Adrenal gland (tissue), 5 donors: Measurements from ENCODE around the gene ALG12.

Source experiments
- POLR2A ChIP-seq, 2 donors: fragments of 450-650 bp; IDR thresholded peaks; one replicate each; pipeline ENCODE4 v1.6.1; 2017; ENCODE audit warnings: antibody characterized with exemption in 2 of 2, mild to moderate bottlenecking in 2 of 2, moderate library complexity in 1 of 2
- TF ChIP-seq, protein P1 (sequence below), 6 experiments: fragments of 450-650 bp in 4 of 6; fragments of 200-600 bp in 2 of 6; sonication (generic) in 1 of 6; IDR thresholded peaks; 1 replicate in 5 of 6; 2 replicates in 1 of 6; pipeline versions ENCODE4 v1.5.1 to v1.8.0; 2016 to 2021; ENCODE audit warnings: antibody characterized with exemption in 6 of 6, mild to moderate bottlenecking in 2 of 6, moderate library complexity in 1 of 6
- donor health status: DM: no; HTN: no; CAD: no.

GRCh38 chr22:49926916-49927315 is 8.7 kb upstream of the ALG12 start:
- no peak for TF ChIP-seq POLR2A (IDR thresholded peaks at IDR 0.05)
- TF ChIP-seq, protein P1, sequence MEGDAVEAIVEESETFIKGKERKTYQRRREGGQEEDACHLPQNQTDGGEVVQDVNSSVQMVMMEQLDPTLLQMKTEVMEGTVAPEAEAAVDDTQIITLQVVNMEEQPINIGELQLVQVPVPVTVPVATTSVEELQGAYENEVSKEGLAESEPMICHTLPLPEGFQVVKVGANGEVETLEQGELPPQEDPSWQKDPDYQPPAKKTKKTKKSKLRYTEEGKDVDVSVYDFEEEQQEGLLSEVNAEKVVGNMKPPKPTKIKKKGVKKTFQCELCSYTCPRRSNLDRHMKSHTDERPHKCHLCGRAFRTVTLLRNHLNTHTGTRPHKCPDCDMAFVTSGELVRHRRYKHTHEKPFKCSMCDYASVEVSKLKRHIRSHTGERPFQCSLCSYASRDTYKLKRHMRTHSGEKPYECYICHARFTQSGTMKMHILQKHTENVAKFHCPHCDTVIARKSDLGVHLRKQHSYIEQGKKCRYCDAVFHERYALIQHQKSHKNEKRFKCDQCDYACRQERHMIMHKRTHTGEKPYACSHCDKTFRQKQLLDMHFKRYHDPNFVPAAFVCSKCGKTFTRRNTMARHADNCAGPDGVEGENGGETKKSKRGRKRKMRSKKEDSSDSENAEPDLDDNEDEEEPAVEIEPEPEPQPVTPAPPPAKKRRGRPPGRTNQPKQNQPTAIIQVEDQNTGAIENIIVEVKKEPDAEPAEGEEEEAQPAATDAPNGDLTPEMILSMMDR (IDR thresholded peaks at IDR 0.05), result no peak
